PC-9 (cell line): Measurements from ENCODE around the gene TSKS. TPM values are rescaled to one million over a fixed set of nuclear protein-coding genes. Genes with fewer than 3 reads are reported as not detected.

ENCODE experiments used
- BruUV-seq: library from RNA; stranded (reverse); fragments of 400-500 nt; replicated peaks from 2 replicates; lab custom pipeline; 2021; lab: Mats Ljungman, UMichigan
- CTCF ChIA-PET: fragments of 300-600 bp; sonication (Branson Sonifier 250); formaldehyde crosslinking; loops from one replicate; lab custom pipeline; 2022; ENCODE audit warnings: antibody characterized with exemption; lab: Charles Lee
- POLR2A ChIA-PET: fragments of 300-600 bp; sonication (Branson Sonifier 250); formaldehyde crosslinking; loops from one replicate; lab custom pipeline; 2022; ENCODE audit warnings: antibody characterized with exemption; ENCODE audit not compliant: unreplicated experiment; lab: Charles Lee
- DNase-seq, 2 experiments: peaks; one replicate each; pipeline versions ENCODE4 v3.0.0 to v3.0.0-alpha.2; 2015 to 2022; ENCODE audit warnings: mixed read lengths in 1 of 2
- H2AFZ ChIP-seq: fragments of 200-600 bp; sonication (generic); 2 replicates; pipeline ENCODE4 v1.8.1; 2017; ENCODE audit warnings: antibody characterized with exemption
- H3F3A ChIP-seq: fragments of 200-600 bp; sonication (generic); 2 replicates; pipeline ENCODE4 v1.8.1; 2017; ENCODE audit warnings: antibody characterized with exemption, mild to moderate bottlenecking, low read depth; ENCODE audit not compliant: insufficient read depth
- H3K27ac ChIP-seq: fragments of 200-600 bp; sonication (generic); 2 replicates; pipeline ENCODE4 v1.6.1; 2016; ENCODE audit warnings: mixed run types
- H3K27me3 ChIP-seq: fragments of 200-600 bp; sonication (generic); 2 replicates; pipeline ENCODE4 v1.6.1; 2016; ENCODE audit warnings: low read depth, mixed run types; ENCODE audit not compliant: insufficient read depth
- H3K36me3 ChIP-seq: fragments of 200-600 bp; sonication (generic); 2 replicates; pipeline ENCODE4 v1.6.1; 2016; ENCODE audit warnings: low read depth, mixed run types
- H3K4me1 ChIP-seq: fragments of 200-600 bp; sonication (generic); replicated peaks from 2 replicates; pipeline ENCODE4 v1.6.1; 2016; ENCODE audit warnings: mixed run types; ENCODE audit not compliant: insufficient read depth
- H3K4me2 ChIP-seq: fragments of 200-600 bp; sonication (generic); 2 replicates; pipeline ENCODE4 v1.6.1; 2017; ENCODE audit warnings: mixed run types
- H3K4me3 ChIP-seq: fragments of 200-600 bp; sonication (generic); 2 replicates; pipeline ENCODE4 v1.6.1; 2016; ENCODE audit warnings: mixed run types
- H3K79me2 ChIP-seq: fragments of 200-600 bp; sonication (generic); 2 replicates; pipeline ENCODE4 v1.6.1; 2017; ENCODE audit warnings: low read depth, mixed run types
- H3K9me2 ChIP-seq: fragments of 200-600 bp; sonication (generic); 2 replicates; pipeline ENCODE4 v1.8.1; 2017; ENCODE audit warnings: mild to moderate bottlenecking; ENCODE audit not compliant: insufficient read depth
- H3K9me3 ChIP-seq: fragments of 200-600 bp; sonication (generic); 2 replicates; pipeline ENCODE4 v1.8.1; 2016; ENCODE audit warnings: low read depth; ENCODE audit not compliant: insufficient read depth
- H4K20me1 ChIP-seq: fragments of 200-600 bp; sonication (generic); 2 replicates; pipeline ENCODE4 v1.8.1; 2017; ENCODE audit not compliant: insufficient read depth
- CTCF ChIP-seq: fragments of 200-600 bp; sonication (generic); conservative IDR thresholded peaks from 2 replicates; pipeline ENCODE4 v1.6.1; 2017; ENCODE audit warnings: mixed run types, antibody characterized with exemption, mild to moderate bottlenecking, moderate library complexity
- EZH2 ChIP-seq: fragments of 200-600 bp; sonication (generic); IDR thresholded peaks from 2 replicates; pipeline ENCODE4 v1.8.0; 2017; ENCODE audit warnings: antibody characterized with exemption, low read depth
- intact Hi-C: fragments of 100-400 bp; cut with micrococcal nuclease; formaldehyde crosslinking; loops from one replicate; pipeline ENCODE4 v1.10.0; 2022; ENCODE audit not compliant: unreplicated experiment
- total RNA-seq: library from RNA; stranded (reverse); gene quantifications from 2 replicates; pipeline ENCODE4 v1.2.3, GENCODE V29; 2021

Gene TSKS
- total RNA-seq, 1 experiment from 2014 or later: not detected

- no TSS peak for BruUV-seq
- no peak for DNase-seq
- Histone ChIP-seq H3K4me3 (peak within 1 kb of the TSS; percentile 96), H3K9me3 (no peaks in the 10 kb centered on the region), H3K36me3 (no peaks in the 10 kb centered on the region), H3K27me3 (no peaks in the 10 kb centered on the region), H2AFZ (peak within 1 kb of the TSS; percentile 90), H3K4me2 (peak within 1 kb of the TSS; percentile 90), H4K20me1 (0 out of 2 replicates have a peak, but pooled peaks cover 5% of the 10 kb centered on the region), H3K9me2 (no peaks in the 10 kb centered on the region), H3K27ac (peak within 1 kb of the TSS; percentile 88), H3K4me1 (peaks cover 17% of the 10 kb centered on the region), H3K79me2 (peaks cover 30% of the 10 kb centered on the region), H3F3A (peaks cover 13% of the 10 kb centered on the region)
- intact Hi-C loops: loop anchor here (1.0 to 5.0 kb wide), 3 partner anchors 46 to 110 kb away; partner anchors contain the start of genes AKT1S1, FUZ, PRMT1 and TBC1D17
- ChIA-PET POLR2A (interaction anchor here (0.6 to 1.6 kb wide), 11 partner anchors 26 to 1494 kb away, joined by 3 to 16 read pairs (median 7); partner anchors contain the start of genes PTOV1 and RRAS), CTCF (interaction anchor here (0.5 to 1.2 kb wide), 4 partner anchors 46 to 425 kb away, joined by 3 to 18 read pairs (median 5); partner anchors contain the start of gene FUZ)
- TF ChIP-seq EZH2: no peak
- no peak for TF ChIP-seq CTCF
These were observed 3.8 kb upstream of the TSKS start, which contains the start of gene AP2A1 for GRCh38 chr19:49766930-49767299. Gene AP2A1, plus strand, starts transcription at chr19:49767001. Its CDS starts 133 bp downstream, at chr19:49767134.

GRCh38 chr19:49766007-49766929 lies 3.2 kb upstream of the TSKS start:
- TF ChIP-seq CTCF (no peak), EZH2 (no peak)
- ChIA-PET CTCF (interaction anchor here (0.5 to 1.2 kb wide), 5 partner anchors 11 to 425 kb away, joined by 3 to 18 read pairs (median 4); partner anchors contain the start of gene FUZ), POLR2A (interaction anchor here (0.5 to 1.6 kb wide), 13 partner anchors 27 to 1493 kb away, joined by 3 to 16 read pairs (median 7); partner anchors contain the start of genes PTOV1 and RRAS)
- H3K27me3 ChIP-seq: no peaks in the 10 kb centered on the region
- peak overlapping the region; percentile 88 for H3K27ac ChIP-seq
- 0 out of 2 replicates have a peak, but pooled peaks cover 5% of the 10 kb centered on the region for H4K20me1 ChIP-seq
- TSS peak; percentile 98 for BruUV-seq
- DNase-seq: peak; percentile 99
- H3K9me2 ChIP-seq: no peaks in the 10 kb centered on the region
- peaks cover 13% of the 10 kb centered on the region for H3F3A ChIP-seq
- peak overlapping the region; percentile 90 for H3K4me2 ChIP-seq
- peaks cover 17% of the 10 kb centered on the region for H3K4me1 ChIP-seq
- H2AFZ ChIP-seq: peak overlapping the region; percentile 77
- H3K36me3 ChIP-seq: no peaks in the 10 kb centered on the region
- no peaks in the 10 kb centered on the region for H3K9me3 ChIP-seq
- intact Hi-C loops: loop anchor here (1.0 to 5.0 kb wide), 3 partner anchors 47 to 111 kb away; partner anchors contain the start of genes AKT1S1, FUZ, PRMT1 and TBC1D17
- peaks cover 30% of the 10 kb centered on the region for H3K79me2 ChIP-seq
- peak overlapping the region; percentile 59 for H3K4me3 ChIP-seq

- Histone ChIP-seq H3K9me3 (no peaks in the 10 kb centered on the region), H2AFZ (no peak overlapping the region), H3K4me3 (no peak overlapping the region), H3K4me1 (peaks cover 17% of the 10 kb centered on the region), H3K9me2 (no peaks in the 10 kb centered on the region), H4K20me1 (no peaks in the 10 kb centered on the region), H3K27ac (no peak overlapping the region), H3K4me2 (no peak overlapping the region), H3F3A (peaks cover 13% of the 10 kb centered on the region), H3K36me3 (no peaks in the 10 kb centered on the region), H3K27me3 (no peaks in the 10 kb centered on the region), H3K79me2 (peaks cover 24% of the 10 kb centered on the region)
- BruUV-seq: no TSS peak
- no peak for DNase-seq
- POLR2A ChIA-PET: no interaction called here
- CTCF ChIA-PET: no interaction called here
- intact Hi-C loops: no loop called here
- TF ChIP-seq CTCF: no peak
- TF ChIP-seq EZH2: no peak
These were observed 1.2 kb upstream of the TSKS start for GRCh38 chr19:49764341-49764740.
